ENCODE results near the gene ARMC7. TPM values are rescaled to one million over a fixed set of nuclear protein-coding genes. Genes with fewer than 3 reads are reported as not detected.

ARMC7 gene
- total RNA-seq, 2 donors from 2014 or later = 20.0 to 26.6 TPM

- no peak overlapping the region for H3K9ac ChIP-seq (ENCODE audit: extremely low read depth, low read length, poor library complexity, severe bottlenecking)
- Mint-ChIP-seq H3K27me3 (ENCODE audit: insufficient read depth) (no peaks in the 10 kb centered on the region), H3K4me1 (peaks cover 18% of the 10 kb centered on the region), H3K4me3 (no peak overlapping the region), H3K27ac (no peak overlapping the region), H3K9me3 (peaks cover 1% of the 10 kb centered on the region), H3K36me3 (ENCODE audit: low read depth) (no peaks in the 10 kb centered on the region)
- no peaks in the 10 kb centered on the region for H3K36me3 ChIP-seq (ENCODE audit: control insufficient read depth, insufficient read depth, low read length)
- H3K4me3 ChIP-seq (ENCODE audit: low read length) = no peak overlapping the region
- no peak for TF ChIP-seq CTCF (conservative IDR thresholded peaks at IDR 0.05)
- 92% methylated on average over 9 to 14 of the region's 14 CpGs for WGBS, 2 experiments (ENCODE audit: insufficient coverage in 1 of 2, insufficient read length in 1 of 2)
- DNase-seq = no peak
- H3K27ac ChIP-seq (ENCODE audit: low read depth, low read length) = no peak overlapping the region
- peaks cover 9% of the 10 kb centered on the region for H3K4me1 ChIP-seq (ENCODE audit: control insufficient read depth, insufficient read depth, low read length)
- no peaks in the 10 kb centered on the region for H3K9me3 ChIP-seq (ENCODE audit: control insufficient read depth, low read length)
- H3K27me3 ChIP-seq (ENCODE audit: control insufficient read depth, insufficient read depth, low read length, poor library complexity, severe bottlenecking) = no peaks in the 10 kb centered on the region
Measured at GRCh38 chr17:75074532-75074931, 35.2 kb upstream of the ARMC7 start.

GRCh38 chr17:75075597-75076336 is 34.0 kb upstream of the ARMC7 start:
- H3K9ac ChIP-seq (ENCODE audit: extremely low read depth, low read length, poor library complexity, severe bottlenecking) = no peak overlapping the region
- peaks cover 18% of the 10 kb centered on the region for H3K4me1 Mint-ChIP-seq
- H3K9me3 ChIP-seq (ENCODE audit: control insufficient read depth, low read length) = no peaks in the 10 kb centered on the region
- 71 to 86% methylated on average over 4 of the region's 4 CpGs for WGBS, 2 experiments (ENCODE audit: insufficient coverage in 1 of 2, insufficient read length in 1 of 2)
- no peaks in the 10 kb centered on the region for H3K27me3 Mint-ChIP-seq (ENCODE audit: insufficient read depth)
- TF ChIP-seq CTCF (conservative IDR thresholded peaks at IDR 0.05) = no peak
- peaks cover 9% of the 10 kb centered on the region for H3K4me1 ChIP-seq (ENCODE audit: control insufficient read depth, insufficient read depth, low read length)
- H3K36me3 ChIP-seq (ENCODE audit: control insufficient read depth, insufficient read depth, low read length) = no peaks in the 10 kb centered on the region
- no peak for DNase-seq
- H3K27me3 ChIP-seq (ENCODE audit: control insufficient read depth, insufficient read depth, low read length, poor library complexity, severe bottlenecking) = no peaks in the 10 kb centered on the region
- H3K27ac Mint-ChIP-seq = no peak overlapping the region
- H3K36me3 Mint-ChIP-seq (ENCODE audit: low read depth) = no peaks in the 10 kb centered on the region
- H3K4me3 Mint-ChIP-seq = no peak overlapping the region
- no peak overlapping the region for H3K27ac ChIP-seq (ENCODE audit: low read depth, low read length)
- H3K9me3 Mint-ChIP-seq = no peaks in the 10 kb centered on the region
- no peak overlapping the region for H3K4me3 ChIP-seq (ENCODE audit: low read length)

- H3K36me3 ChIP-seq (ENCODE audit: control insufficient read depth, insufficient read depth, low read length) = no peaks in the 10 kb centered on the region
- 95% methylated on average over 28 to 30 of the region's 30 CpGs for WGBS, 2 experiments (ENCODE audit: insufficient coverage in 1 of 2, insufficient read length in 1 of 2)
- Mint-ChIP-seq H3K4me3 (peak overlapping the region; percentile 31), H3K36me3 (ENCODE audit: low read depth) (no peaks in the 10 kb centered on the region), H3K4me1 (peaks cover 18% of the 10 kb centered on the region), H3K27me3 (ENCODE audit: insufficient read depth) (no peaks in the 10 kb centered on the region), H3K27ac (no peak overlapping the region), H3K9me3 (no peaks in the 10 kb centered on the region)
- no peaks in the 10 kb centered on the region for H3K27me3 ChIP-seq (ENCODE audit: control insufficient read depth, insufficient read depth, low read length, poor library complexity, severe bottlenecking)
- no peak overlapping the region for H3K4me3 ChIP-seq (ENCODE audit: low read length)
- TF ChIP-seq CTCF (conservative IDR thresholded peaks at IDR 0.05) = peak; percentile 40
- DNase-seq = peak; percentile 77
- H3K4me1 ChIP-seq (ENCODE audit: control insufficient read depth, insufficient read depth, low read length) = peaks cover 9% of the 10 kb centered on the region
- no peaks in the 10 kb centered on the region for H3K9me3 ChIP-seq (ENCODE audit: control insufficient read depth, low read length)
- no peak overlapping the region for H3K27ac ChIP-seq (ENCODE audit: low read depth, low read length)
- no peak overlapping the region for H3K9ac ChIP-seq (ENCODE audit: extremely low read depth, low read length, poor library complexity, severe bottlenecking)
Measured at GRCh38 chr17:75077072-75077495, 32.7 kb upstream of the ARMC7 start.
